Measurements from ENCODE around the gene SOCS3. TPM values are rescaled to one million over a fixed set of nuclear protein-coding genes. Genes with fewer than 3 reads are reported as not detected.

SOCS3 gene
- total and polyA plus RNA-seq, 10 of the 15 experiments (the other 5 are each of a cell fraction or from before 2014, with no cell fraction given), result 0.05 to 3.9 (median 1.0) TPM

- TF ChIP-seq CREM (IDR thresholded peaks at IDR 0.05; ENCODE audit: low read depth), result no peak
- TF ChIP-seq IKZF2 (IDR thresholded peaks at IDR 0.05), result peak; percentile 19 to 32; a peak in 1 of 4 replicates
- no peak for TF ChIP-seq NKRF (conservative IDR thresholded peaks at IDR 0.05)
- TF ChIP-seq, protein P1, sequence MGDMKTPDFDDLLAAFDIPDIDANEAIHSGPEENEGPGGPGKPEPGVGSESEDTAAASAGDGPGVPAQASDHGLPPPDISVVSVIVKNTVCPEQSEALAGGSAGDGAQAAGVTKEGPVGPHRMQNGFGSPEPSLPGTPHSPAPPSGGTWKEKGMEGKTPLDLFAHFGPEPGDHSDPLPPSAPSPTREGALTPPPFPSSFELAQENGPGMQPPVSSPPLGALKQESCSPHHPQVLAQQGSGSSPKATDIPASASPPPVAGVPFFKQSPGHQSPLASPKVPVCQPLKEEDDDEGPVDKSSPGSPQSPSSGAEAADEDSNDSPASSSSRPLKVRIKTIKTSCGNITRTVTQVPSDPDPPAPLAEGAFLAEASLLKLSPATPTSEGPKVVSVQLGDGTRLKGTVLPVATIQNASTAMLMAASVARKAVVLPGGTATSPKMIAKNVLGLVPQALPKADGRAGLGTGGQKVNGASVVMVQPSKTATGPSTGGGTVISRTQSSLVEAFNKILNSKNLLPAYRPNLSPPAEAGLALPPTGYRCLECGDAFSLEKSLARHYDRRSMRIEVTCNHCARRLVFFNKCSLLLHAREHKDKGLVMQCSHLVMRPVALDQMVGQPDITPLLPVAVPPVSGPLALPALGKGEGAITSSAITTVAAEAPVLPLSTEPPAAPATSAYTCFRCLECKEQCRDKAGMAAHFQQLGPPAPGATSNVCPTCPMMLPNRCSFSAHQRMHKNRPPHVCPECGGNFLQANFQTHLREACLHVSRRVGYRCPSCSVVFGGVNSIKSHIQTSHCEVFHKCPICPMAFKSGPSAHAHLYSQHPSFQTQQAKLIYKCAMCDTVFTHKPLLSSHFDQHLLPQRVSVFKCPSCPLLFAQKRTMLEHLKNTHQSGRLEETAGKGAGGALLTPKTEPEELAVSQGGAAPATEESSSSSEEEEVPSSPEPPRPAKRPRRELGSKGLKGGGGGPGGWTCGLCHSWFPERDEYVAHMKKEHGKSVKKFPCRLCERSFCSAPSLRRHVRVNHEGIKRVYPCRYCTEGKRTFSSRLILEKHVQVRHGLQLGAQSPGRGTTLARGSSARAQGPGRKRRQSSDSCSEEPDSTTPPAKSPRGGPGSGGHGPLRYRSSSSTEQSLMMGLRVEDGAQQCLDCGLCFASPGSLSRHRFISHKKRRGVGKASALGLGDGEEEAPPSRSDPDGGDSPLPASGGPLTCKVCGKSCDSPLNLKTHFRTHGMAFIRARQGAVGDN (IDR thresholded peaks at IDR 0.05), result peak; percentile 62
- TF ChIP-seq, protein P2, sequence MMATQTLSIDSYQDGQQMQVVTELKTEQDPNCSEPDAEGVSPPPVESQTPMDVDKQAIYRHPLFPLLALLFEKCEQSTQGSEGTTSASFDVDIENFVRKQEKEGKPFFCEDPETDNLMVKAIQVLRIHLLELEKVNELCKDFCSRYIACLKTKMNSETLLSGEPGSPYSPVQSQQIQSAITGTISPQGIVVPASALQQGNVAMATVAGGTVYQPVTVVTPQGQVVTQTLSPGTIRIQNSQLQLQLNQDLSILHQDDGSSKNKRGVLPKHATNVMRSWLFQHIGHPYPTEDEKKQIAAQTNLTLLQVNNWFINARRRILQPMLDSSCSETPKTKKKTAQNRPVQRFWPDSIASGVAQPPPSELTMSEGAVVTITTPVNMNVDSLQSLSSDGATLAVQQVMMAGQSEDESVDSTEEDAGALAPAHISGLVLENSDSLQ (IDR thresholded peaks at IDR 0.05), result no peak
- no peak for TF ChIP-seq TARDBP (IDR thresholded peaks at IDR 0.05; ENCODE audit: borderline replicate concordance)
- TF ChIP-seq, protein P3, sequence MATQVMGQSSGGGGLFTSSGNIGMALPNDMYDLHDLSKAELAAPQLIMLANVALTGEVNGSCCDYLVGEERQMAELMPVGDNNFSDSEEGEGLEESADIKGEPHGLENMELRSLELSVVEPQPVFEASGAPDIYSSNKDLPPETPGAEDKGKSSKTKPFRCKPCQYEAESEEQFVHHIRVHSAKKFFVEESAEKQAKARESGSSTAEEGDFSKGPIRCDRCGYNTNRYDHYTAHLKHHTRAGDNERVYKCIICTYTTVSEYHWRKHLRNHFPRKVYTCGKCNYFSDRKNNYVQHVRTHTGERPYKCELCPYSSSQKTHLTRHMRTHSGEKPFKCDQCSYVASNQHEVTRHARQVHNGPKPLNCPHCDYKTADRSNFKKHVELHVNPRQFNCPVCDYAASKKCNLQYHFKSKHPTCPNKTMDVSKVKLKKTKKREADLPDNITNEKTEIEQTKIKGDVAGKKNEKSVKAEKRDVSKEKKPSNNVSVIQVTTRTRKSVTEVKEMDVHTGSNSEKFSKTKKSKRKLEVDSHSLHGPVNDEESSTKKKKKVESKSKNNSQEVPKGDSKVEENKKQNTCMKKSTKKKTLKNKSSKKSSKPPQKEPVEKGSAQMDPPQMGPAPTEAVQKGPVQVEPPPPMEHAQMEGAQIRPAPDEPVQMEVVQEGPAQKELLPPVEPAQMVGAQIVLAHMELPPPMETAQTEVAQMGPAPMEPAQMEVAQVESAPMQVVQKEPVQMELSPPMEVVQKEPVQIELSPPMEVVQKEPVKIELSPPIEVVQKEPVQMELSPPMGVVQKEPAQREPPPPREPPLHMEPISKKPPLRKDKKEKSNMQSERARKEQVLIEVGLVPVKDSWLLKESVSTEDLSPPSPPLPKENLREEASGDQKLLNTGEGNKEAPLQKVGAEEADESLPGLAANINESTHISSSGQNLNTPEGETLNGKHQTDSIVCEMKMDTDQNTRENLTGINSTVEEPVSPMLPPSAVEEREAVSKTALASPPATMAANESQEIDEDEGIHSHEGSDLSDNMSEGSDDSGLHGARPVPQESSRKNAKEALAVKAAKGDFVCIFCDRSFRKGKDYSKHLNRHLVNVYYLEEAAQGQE (IDR thresholded peaks at IDR 0.05; ENCODE audit: low read depth, low read length), result no peak
- TF ChIP-seq, protein P4, sequence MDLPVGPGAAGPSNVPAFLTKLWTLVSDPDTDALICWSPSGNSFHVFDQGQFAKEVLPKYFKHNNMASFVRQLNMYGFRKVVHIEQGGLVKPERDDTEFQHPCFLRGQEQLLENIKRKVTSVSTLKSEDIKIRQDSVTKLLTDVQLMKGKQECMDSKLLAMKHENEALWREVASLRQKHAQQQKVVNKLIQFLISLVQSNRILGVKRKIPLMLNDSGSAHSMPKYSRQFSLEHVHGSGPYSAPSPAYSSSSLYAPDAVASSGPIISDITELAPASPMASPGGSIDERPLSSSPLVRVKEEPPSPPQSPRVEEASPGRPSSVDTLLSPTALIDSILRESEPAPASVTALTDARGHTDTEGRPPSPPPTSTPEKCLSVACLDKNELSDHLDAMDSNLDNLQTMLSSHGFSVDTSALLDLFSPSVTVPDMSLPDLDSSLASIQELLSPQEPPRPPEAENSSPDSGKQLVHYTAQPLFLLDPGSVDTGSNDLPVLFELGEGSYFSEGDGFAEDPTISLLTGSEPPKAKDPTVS (IDR thresholded peaks at IDR 0.05; ENCODE audit: low read depth, low read length), result no peak
- TF ChIP-seq TCF12 (IDR thresholded peaks at IDR 0.05; ENCODE audit: low read depth, low read length), result no peak
- TF ChIP-seq DPF2 (IDR thresholded peaks at IDR 0.05), result peak; percentile 11; the same call in 1 of the 2 replicates
- TF ChIP-seq ZNF384 (IDR thresholded peaks at IDR 0.05; ENCODE audit: borderline replicate concordance, low read depth, low read length), result no peak
- TF ChIP-seq BRCA1 (IDR thresholded peaks at IDR 0.05; ENCODE audit: low read depth, low read length), result no peak
- TF ChIP-seq, protein P5, sequence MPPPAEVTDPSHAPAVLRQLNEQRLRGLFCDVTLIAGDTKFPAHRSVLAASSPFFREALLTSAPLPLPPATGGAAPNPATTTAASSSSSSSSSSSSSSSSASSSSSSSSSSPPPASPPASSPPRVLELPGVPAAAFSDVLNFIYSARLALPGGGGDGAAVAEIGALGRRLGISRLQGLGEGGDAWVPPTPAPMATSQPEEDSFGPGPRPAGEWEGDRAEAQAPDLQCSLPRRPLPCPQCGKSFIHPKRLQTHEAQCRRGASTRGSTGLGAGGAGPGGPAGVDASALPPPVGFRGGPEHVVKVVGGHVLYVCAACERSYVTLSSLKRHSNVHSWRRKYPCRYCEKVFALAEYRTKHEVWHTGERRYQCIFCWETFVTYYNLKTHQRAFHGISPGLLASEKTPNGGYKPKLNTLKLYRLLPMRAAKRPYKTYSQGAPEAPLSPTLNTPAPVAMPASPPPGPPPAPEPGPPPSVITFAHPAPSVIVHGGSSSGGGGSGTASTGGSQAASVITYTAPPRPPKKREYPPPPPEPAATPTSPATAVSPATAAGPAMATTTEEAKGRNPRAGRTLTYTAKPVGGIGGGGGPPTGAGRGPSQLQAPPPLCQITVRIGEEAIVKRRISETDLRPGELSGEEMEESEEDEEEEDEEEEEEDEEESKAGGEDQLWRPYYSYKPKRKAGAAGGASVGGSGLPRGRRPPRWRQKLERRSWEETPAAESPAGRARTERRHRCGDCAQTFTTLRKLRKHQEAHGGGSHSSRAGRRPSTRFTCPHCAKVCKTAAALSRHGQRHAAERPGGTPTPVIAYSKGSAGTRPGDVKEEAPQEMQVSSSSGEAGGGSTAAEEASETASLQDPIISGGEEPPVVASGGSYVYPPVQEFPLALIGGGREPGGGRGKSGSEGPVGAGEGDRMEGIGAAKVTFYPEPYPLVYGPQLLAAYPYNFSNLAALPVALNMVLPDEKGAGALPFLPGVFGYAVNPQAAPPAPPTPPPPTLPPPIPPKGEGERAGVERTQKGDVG (CRISPR knock-in tag; IDR thresholded peaks at IDR 0.05), result no peak
Measured at GRCh38 chr17:78338486-78339259, 21.2 kb downstream of the SOCS3 start (continued).
